GM21619 (cell line): ENCODE results near the gene AKT3.

Experiments
- ATAC-seq: cut with Tn5 transposase; IDR thresholded peaks from one replicate; pipeline ENCODE4 v1.9.1; 2021; ENCODE audit not compliant: unreplicated experiment

The AKT3 gene

DNA sequence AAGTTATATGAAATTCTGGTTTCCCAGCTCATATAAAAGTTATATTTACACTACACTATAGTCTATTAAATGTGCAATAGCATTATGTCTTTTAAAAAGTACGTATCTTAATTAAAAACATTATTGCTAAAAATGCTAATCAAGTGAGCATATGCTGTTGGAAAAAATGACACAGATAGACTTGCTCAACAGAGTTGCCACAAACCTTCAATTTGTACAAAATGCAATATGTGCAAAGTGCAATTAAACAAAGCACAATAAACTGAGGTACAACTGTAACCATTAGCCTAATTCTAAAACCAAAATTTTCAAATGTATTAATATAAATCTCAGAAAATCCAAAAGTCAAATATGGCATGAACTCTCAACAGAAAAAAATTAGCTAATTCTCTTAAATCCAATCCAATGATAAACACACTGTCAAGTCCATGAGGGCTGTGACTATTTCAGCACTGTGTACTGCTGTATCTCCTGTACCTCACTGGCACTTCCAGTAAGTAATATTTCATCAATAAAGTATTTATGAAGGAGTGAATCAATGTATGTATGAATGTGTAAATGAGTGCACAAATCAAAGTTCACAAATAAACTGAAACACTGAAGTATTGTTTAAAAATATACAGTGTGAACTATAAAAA lies 116.3 kb downstream of the AKT3 start:
- no peak for ATAC-seq

DNA sequence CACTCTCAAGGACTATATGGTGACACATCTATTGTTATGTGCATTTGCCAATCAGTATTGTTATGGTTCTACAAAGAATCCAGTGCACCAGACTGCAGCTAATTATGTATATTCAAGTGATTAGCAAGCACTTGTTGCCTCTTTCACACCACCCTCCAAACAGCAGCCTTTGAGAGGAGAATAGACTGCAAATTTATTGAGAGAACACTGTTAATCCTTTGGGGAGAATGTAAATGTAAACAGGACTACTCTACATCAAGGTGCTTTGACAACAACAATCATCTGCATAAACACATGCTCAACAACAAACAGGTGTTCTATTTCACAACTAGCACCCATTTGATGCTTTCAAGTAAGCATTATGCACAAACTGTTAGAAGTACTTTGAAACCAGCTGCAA lies 117.4 kb downstream of the AKT3 start:
- no peak for ATAC-seq

DNA sequence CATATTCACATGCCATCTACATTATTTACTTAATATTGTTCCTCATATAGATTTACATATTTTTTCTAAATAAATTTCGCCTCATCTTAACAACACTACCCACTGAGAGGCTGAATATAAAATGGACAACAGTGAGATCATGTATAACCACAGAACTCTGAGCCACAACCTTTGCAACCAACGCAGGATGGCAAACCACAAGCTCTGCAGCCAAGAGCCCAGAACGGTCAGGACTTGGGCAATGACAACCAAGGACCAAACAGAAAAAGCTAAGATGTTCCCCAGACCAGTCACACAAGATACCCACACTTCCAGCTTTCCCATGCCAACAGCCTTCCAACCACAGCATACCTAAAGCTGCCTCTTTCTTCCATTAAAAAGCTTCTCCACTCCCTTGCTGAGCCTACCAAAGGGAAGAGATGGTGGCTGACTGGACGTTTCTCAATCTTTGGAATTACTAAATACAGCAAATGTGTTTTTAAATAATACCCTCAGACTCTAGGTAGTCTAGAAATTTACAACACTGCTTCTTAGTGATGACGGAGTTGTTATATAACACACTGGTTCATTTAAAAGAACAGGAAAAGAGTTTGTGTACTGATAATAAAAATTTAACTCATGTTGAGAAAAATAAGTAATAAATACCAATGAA lies 117.9 kb downstream of the AKT3 start:
- no peak for ATAC-seq

DNA sequence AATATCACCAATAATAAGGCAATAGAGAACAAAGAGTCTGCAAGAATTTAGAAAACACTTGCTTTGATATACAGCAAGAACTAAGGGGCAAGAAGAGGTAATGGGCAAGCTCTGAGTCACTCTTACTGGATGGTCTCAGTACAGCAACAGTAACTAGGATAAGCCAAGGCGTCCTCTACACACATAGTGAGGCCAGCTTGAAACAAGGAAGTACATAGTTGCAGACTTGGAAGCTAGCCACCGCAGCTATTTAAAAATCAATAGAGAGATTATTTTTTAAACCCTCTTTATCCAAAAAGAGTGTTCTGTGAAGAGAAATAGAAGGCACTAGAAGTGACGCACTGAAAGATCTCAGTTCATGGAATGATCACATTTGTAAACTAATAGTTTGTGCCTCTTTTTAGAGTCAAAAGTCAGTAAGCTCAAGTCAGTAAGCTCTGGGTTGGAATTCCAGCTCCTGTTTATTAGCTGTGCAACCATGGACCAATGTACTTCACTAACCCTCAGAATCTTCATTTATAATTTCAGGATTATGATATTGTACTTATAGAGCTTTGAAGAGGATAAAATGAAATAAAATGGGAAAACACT lies 118.6 kb downstream of the AKT3 start:
- no peak for ATAC-seq

DNA sequence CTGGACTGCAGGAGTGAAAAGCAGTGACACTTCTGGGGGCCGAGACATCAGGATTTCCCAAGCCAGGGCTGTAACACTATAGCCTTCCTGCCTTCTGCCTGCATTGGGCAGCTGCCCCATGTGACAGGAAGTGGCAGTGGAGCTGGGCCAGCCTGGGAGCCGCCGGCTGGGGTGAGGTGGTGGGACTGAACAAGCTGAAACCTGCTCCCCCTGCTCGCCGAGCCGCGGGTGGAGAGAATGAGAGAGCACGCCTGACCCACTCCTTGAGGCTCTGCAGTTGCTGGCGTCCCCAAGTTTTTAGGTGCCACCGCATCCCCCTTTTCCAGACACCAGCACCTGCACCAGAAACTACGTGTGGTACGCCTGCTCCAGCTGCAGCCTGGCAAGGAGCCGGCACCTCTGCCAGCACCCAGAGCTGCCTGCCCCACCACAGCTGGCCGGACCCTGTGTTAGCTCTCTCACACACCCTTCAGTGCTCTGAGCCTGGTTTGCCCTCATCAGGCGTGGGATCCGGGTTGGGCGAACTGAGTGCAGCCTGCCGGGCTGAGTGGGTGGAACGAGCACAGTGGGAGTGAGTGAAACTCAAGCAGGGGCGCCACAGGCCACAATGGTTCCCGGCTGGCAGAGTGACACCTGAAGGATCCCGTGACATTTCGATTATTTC lies 119.4 kb downstream of the AKT3 start:
- no peak for ATAC-seq

DNA sequence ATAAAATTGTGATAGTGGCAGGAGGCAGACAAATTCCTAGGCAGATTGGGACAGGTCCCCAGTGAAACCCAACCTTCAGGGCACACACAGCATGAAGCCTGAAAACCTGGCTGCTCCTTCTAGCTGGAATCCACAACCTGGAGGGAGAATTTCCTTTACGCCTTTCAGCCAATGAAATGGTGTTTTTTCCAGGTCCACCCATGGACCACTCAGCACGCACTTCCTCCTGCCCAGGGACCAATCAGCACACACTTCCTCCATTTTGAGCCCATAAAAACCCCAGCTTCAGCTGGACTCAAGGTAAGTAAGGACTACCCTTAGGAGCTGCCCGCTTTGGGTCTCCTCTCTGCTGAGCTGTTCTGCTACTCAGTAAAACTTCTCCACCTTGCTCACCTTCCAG lies 120.1 kb downstream of the AKT3 start:
- ATAC-seq = no peak

DNA sequence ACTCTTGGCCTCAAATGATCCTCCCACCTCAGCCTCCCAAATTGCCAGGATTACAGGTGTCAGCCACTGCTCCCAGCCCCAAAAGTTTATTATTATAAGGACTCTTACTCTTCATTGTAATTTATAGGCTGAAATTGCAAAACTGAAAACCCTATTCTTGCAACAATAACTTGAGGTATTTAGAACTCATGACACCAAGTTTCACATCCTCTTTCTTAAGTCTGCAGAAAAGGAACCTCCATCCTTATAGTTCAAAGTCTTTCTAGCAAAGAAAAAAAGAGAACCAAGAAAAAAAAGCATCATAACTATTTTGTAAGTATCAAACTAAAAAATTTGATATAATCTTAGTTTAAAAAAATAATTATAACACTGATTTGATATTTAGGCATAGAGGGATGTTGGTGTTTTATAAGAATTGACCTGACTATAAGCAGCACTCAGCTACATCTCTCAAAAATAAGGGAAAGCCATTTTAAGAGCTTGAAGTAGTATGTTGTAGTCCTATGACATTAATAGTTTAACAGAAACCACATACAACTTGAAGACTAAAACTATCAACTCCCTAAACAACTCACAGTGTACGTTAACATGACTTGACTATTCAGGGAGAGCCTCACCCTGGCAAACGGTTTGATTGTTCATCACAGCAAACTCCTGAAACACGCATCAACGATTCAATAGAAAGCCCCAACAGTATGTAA lies 122.4 kb downstream of the AKT3 start:
- peak; percentile 88 for ATAC-seq

DNA sequence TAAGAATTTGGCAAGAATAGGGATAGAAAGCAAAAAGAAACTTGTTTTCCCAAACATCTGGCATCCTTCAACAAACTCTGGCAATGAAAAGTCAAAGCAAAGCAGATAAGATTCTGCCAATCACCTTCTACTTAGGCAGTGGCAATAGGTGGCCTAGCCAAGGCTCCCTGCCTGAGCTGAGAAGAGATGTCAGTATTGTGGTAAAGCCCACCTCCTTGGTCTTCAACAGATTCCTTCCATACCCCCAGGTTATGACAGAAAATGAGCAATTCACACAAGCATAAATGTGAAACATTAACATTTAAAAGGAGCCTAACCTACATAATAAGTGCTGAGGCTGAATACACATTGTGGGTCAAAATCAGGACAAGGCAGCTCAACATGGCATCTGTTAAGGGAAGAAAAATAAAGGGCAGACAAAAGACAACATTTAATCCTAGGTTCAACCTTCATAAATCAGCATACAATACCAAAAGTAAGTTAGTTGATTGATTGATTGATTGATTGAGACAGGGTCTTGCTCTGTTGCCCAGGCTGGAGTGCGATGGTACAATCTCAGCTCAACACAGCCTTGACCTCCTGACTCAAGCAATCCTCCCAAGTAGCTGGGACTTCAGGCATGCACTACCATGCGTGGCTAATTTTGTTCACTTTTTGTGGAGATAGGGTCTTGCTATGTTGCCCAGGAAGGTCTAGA lies 123.1 kb downstream of the AKT3 start:
- ATAC-seq = peak; percentile 11

DNA sequence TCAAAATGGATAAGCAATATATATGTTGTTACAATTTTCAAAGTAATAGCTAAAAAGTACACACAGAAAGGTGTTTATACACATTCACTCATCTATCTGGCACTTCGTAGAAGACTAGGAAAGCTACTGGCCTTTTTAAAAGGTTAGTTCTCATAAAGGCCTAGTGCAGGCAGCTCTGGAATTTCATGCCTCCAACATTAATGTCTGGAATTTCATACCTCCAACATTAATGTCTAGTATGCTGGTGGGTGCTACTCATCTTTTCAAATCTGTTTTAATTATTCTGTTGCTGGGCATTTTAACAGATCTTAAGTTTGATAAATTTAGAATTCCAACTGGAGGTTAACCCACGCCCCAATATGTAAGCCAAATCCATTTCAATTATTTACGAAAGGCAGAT lies 124.2 kb downstream of the AKT3 start:
- ATAC-seq = no peak

DNA sequence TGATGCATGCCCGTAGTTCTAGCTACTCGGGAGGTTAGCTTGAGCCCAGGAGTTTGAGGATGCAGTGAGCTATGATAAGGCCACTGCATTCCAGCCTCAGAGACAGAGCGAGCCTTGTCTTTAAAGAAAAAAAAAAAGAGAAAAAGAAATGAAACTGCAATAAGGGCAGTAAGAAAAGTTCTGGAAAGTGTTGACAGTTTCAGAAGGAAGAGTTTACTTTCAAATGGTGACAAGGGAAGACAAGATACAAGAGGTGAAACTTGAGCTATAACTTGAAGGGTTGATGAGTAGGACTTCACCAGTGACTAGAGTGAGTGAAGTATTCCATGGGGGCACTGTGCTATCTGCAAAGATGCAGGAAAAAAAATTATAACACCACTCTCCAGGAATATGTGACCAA lies 125.0 kb downstream of the AKT3 start:
- ATAC-seq = no peak

DNA sequence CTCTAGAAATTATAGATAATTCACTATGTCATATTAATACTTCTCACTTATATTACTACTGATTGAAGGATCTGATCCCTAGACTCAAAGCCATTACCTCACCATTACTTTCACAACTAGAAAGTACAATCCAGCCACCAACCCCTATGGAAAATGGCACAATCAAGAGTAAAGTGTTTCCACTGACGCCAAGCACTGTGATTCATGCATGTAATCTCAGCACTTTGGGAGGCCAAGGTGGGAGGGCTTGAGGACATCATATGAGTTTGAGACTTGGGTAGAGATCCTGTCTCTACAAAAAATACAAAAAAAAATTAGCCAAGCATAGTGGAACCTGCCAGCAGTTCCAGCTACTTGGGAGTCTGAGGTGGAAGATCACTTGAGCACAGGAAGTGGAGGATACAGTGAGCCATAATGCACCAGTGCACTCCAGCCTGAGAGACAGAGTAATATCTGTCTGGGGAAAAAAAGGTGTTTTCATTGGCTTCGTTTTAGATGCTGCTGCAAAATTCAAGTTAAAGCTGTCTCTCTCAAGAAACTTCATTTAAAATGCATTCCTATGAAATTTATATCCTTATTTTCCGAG lies 126.5 kb downstream of the AKT3 start:
- ATAC-seq = no peak

DNA sequence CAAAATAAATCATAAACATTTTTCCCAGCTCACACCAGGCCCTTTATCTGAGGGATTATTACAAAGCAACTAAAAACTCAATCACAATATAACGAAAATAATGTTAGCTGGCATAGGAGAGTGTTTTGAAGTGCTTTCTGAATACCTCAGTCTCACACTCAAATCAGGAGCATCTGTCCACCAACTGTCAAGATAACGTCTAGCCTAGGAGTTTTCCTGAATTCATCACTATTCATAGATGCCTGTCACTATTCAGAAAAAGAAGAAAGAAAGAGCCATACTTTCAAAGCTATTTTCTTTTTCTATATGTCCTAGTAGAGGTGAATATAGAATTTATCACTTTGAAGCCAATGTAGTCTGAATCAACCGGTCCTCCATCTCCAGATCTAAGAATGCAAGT lies 127.0 kb downstream of the AKT3 start:
- ATAC-seq = no peak

DNA sequence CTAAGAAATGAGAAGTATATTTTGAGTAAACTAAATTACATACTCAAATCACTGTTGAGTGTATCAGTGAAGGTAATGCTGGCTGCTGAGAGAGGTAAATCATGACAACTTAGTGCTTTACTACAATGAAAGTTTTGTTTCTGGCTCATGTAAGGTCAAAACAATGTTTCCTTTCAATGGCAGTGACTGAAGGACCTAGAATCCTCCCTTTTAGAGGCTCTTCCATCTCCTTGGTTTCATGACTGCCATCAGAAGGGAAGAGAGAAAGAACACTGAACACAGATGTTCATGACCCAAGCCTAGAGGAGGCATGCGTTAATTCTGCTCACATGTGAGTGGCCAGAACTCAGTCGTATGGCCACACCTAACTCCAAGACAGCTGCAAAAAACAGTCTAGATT lies 130.6 kb downstream of the AKT3 start:
- ATAC-seq = no peak

DNA sequence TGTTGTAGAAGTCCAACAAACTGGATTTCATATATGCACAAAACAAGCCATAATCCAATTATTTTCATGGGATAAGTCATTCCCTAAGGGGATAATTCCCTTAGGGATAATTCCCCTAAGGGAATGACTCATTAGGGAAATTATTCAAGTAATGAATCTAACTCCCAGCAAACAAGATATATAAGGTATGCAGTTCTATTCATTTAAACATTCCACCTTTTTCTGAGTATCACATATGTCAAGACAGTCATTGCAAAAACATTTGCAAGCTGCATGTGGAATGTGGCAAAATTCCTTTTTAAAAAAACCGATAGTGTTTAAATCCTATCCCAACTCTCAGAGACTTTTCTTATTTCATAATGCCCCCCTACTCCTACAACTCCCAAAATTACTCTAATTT lies 131.2 kb downstream of the AKT3 start:
- ATAC-seq = no peak

DNA sequence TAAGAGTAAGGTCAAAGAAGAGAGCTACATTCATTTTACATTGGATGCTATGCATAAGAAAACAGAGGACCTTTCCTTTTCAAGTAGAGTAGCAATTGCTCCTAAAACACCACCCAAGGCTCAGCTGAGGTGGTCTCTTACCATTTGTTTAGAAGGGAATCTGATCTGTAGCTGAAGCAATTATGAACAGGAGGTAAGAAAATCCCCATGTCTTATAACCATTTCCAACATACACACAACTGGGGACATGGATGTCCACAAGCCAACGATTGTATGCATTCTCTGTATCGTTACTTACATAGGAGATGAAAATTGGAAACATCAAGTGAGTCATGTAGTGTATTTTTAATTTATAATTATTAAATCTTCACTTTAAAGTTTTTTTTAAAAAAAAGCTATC lies 132.0 kb downstream of the AKT3 start:
- ATAC-seq = no peak

DNA sequence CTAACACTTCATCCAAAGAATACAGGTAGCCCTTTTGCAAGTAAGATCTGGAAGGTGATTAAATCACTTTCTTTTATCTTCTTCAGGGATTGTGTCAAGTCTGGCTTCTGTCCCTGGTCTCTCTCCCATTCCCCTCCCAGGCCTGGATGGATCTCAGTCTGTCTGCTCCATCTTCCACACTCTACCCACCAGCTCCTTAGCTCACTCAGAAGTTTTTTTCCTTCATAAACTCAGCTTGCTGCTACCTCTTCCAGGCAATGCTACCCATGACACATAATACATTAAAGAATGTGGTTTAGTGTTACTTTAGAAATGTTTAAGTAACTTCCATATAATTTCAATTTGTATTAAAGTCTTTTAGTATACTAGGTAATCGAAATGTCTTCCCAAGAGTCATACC lies 133.1 kb downstream of the AKT3 start:
- no peak for ATAC-seq

DNA sequence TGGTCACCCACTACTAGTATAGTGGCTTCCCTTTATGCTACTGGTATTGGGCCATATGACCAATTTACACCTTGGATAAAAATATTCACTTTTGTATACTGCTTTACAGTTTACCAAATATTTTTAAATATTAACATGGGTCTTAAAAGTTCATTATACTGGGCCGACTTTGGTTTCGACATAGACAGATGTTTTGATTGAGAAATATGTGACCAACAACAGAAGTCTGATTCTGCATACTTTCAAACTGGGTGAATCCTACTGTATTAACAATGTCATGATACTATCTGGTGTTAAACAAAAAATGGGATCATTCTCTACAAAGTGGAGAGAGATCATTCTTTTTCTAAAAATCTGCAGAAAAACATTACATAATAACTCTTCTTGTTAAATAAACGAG lies 134.8 kb downstream of the AKT3 start:
- ATAC-seq = no peak

DNA sequence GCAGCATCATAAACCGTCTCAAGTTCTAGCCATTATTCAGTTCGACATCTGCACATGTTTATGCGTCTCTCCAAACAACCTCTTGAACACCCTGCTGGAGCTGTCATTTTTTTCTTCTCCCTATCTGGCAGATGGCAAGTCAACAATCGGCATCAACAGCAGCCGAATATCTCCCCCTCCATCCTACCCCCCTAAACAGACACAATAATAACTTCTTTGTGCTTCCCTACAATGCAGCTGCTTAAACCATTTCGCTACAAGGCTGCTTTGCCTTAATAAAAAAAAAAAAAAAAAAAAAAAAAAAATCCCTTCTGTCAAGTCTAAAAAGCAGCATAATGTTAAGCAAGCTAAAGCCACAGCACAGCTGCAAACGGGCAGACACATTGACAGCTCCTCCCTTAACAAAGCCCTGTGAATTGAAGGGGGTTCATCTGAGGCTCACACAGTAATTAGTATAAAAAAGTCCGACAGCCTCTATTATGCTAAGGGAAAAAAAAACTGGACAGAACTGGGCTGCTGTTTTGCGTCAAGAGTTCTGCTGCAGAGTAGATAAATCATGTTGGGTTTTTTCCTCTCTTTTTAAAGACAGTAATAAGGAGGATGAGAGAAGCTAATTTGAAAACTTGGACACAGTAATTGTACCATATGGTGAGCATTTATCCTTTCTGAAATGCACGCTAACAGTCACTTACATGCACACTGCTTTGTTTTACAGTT lies 136.4 kb downstream of the AKT3 start:
- no peak for ATAC-seq

DNA sequence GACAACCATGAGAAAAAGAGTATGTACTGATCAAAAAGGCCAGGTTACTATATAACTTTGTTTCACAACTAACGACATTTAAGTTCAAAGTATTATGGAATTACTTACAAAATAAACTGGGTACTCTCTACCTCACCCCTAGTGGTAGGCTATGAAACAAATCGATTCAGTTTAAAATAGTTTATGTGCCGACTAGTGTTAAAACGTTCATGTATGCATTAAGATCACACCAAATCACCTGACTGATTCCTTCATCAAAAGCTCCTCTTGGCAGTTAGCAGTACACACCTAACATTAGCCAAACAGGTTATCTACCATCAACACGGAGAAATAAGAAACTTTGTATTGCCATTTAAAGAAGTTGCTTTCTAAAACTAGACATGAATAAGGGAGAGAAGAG lies 137.1 kb downstream of the AKT3 start:
- no peak for ATAC-seq

DNA sequence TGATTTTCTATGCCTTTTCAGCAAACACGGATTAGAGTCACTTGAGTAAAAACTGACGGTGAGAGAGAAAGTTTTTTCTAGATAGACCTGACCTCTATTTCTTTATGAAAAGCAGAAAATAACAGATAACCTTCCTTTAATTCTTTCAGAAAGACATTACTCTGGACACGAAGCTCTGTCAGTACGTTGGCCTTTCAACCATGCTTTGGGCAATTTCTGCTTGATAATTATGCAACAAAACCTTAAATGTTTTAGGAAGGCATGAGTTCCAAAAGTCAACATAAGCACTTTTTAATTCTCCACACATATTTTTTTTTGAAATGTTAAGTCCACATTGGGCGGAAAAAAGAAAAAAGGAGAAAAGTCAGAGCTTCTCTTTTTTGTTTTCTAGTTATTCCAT lies 137.8 kb downstream of the AKT3 start:
- no peak for ATAC-seq
